Measurements from ENCODE around the gene TESPA1.

The TESPA1 gene

DNA sequence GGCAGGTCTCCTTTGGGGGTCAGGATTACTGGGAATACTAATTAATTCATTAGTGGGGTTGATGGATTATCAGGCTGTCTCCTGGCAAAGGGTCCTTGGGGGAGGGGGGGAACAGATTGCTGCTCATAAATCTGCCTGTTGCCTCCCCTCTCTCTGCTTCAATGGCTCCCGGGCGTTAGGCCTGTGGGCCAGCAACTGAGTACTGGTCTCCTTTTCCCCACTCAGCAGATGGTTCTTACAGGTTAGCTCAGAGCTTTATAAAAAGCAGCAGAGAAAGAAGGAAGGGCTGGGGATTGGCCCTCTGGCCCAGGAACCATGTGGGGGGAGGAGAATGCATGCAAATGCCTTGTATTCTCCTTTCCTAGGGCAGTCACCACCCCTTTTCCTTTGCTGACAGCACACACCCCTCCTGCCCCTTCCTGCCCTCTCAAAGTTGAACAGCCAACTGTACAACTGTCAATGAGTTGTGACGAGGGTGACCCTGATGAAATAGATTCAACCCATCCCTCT lies 32.9 kb upstream of the TESPA1 start:
- Histone ChIP-seq H2AFZ (no peak overlapping the region), H3K9ac (no peak overlapping the region), H3K27ac (no peak overlapping the region), H3K9me3 (ENCODE audit: control insufficient read depth, low read length) (no peaks in the 10 kb centered on the region), H3K4me1 (no peaks in the 10 kb centered on the region), H3K4me3 (ENCODE audit: low read depth, low read length) (no peak overlapping the region), H3K4me2 (ENCODE audit: low read length) (no peak overlapping the region), H3K36me3 (ENCODE audit: control insufficient read depth, insufficient read depth, low read length) (no peaks in the 10 kb centered on the region), H3K27me3 (ENCODE audit: control insufficient read depth, insufficient read depth, low read length) (no peaks in the 10 kb centered on the region), H3K79me2 (no peaks in the 10 kb centered on the region)
- TF ChIP-seq, protein P1, sequence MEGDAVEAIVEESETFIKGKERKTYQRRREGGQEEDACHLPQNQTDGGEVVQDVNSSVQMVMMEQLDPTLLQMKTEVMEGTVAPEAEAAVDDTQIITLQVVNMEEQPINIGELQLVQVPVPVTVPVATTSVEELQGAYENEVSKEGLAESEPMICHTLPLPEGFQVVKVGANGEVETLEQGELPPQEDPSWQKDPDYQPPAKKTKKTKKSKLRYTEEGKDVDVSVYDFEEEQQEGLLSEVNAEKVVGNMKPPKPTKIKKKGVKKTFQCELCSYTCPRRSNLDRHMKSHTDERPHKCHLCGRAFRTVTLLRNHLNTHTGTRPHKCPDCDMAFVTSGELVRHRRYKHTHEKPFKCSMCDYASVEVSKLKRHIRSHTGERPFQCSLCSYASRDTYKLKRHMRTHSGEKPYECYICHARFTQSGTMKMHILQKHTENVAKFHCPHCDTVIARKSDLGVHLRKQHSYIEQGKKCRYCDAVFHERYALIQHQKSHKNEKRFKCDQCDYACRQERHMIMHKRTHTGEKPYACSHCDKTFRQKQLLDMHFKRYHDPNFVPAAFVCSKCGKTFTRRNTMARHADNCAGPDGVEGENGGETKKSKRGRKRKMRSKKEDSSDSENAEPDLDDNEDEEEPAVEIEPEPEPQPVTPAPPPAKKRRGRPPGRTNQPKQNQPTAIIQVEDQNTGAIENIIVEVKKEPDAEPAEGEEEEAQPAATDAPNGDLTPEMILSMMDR (IDR thresholded peaks at IDR 0.05), result no peak

DNA sequence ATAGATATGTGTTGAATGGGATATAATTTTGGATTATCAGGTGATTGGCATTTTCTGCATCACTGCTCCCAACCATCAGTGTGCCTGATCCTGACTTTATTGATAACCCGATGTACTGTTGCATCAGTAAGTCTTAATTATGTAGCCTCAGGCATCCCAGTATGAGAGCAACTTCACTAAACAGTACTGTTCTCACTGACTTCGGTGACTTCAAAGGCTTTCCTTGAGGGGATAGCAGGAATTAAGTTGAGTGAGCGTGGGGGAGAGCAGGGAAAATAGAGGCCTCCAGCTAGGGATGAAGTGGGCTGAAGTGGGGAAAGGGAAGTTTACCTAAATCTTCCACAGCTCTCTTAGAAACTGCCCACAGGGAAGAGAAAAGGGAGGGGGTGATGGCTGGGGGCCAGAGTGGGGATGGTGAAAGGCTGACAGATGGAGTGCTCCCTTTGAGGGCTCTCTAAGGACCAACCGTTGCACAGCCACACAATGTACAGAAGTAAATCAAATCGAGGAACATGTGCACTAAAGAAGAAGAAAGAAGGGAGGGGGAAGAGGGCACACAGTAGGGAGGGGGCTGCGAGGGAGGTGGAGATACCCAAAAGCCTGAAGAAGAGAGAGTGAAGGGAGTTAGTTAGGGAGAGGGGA lies 24.5 kb upstream of the TESPA1 start:
- no peaks in the 10 kb centered on the region for H3K27me3 ChIP-seq (ENCODE audit: control insufficient read depth, insufficient read depth, low read length)
- TF ChIP-seq, protein P1 (IDR thresholded peaks at IDR 0.05), result no peak

DNA sequence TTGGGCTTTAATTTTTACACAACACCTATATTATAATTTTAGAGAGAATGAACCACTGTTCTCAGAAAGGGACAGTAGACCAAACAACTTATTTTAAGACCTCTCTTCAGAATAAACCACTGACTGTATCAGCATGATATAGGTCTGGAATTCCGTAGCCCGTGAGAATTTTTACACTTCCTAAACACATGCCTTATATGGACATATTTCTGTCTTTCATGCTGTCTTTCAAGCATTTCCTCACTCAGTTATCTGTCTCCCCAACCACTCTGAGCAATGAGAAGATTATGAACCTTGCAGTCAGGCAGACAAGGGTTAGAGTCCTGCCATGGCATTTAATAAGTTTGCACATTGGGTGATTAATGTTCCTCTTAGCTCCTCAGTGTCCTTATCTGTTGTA lies 17.8 kb upstream of the TESPA1 start:
- no peak overlapping the region for H3K4me2 ChIP-seq (ENCODE audit: low read length)
- no peak overlapping the region for H2AFZ ChIP-seq
- TF ChIP-seq, protein P1 (IDR thresholded peaks at IDR 0.05), result no peak
- H3K9me3 ChIP-seq (ENCODE audit: control insufficient read depth, low read length), result no peaks in the 10 kb centered on the region
- H3K27me3 ChIP-seq (ENCODE audit: control insufficient read depth, insufficient read depth, low read length), result no peaks in the 10 kb centered on the region
- no peaks in the 10 kb centered on the region for H3K4me1 ChIP-seq
- no peak overlapping the region for H3K9ac ChIP-seq
- H3K79me2 ChIP-seq, result no peaks in the 10 kb centered on the region
- no peaks in the 10 kb centered on the region for H3K36me3 ChIP-seq (ENCODE audit: control insufficient read depth, insufficient read depth, low read length)
- H3K27ac ChIP-seq, result no peak overlapping the region
- no peak overlapping the region for H3K4me3 ChIP-seq (ENCODE audit: low read depth, low read length)

More for the DNA sequence above, 24.5 kb upstream of the TESPA1 start:
- Histone ChIP-seq H3K4me1 (no peaks in the 10 kb centered on the region), H3K27ac (no peak overlapping the region), H2AFZ (no peak overlapping the region), H3K9me3 (ENCODE audit: control insufficient read depth, low read length) (no peaks in the 10 kb centered on the region), H3K4me3 (ENCODE audit: low read depth, low read length) (no peak overlapping the region), H3K79me2 (no peaks in the 10 kb centered on the region), H3K36me3 (ENCODE audit: control insufficient read depth, insufficient read depth, low read length) (no peaks in the 10 kb centered on the region), H3K9ac (no peak overlapping the region), H3K4me2 (ENCODE audit: low read length) (no peak overlapping the region)

DNA sequence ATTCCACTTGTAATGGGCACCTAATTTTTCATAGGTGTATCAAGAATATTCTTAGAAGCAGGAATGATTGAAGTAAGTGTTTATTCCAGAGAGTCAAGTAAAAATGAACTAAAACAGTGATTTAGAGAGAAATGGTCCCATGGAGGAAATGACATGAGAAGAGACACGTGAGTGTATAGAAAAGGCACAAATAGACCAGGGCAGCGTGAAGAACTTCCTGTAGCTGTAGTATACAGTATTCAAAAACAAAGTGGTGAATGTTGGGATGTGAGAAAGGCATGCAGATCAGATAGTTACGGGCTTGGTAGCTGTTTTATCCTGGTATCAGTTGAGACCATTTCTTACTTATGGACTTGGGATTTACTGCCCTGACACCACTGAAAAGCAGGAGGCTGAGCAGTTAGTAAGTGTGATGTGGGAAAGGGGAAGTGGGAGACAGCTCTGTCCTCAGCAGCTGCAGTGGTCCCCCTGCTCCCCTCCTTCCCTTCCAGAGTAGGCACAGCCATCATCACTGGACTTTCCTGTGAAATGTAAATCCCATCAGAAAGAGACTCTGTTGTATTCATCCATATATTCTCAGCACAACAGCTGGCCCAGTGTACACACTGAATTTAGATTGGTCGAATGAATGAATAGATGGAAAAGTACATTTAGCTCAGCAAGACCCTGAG lies 16.8 kb upstream of the TESPA1 start:
- no peaks in the 10 kb centered on the region for H3K9me3 ChIP-seq (ENCODE audit: control insufficient read depth, low read length)
- H3K4me1 ChIP-seq, result no peaks in the 10 kb centered on the region
- H3K9ac ChIP-seq, result no peak overlapping the region
- no peak overlapping the region for H3K4me3 ChIP-seq (ENCODE audit: low read depth, low read length)
- no peaks in the 10 kb centered on the region for H3K27me3 ChIP-seq (ENCODE audit: control insufficient read depth, insufficient read depth, low read length)
- no peak overlapping the region for H2AFZ ChIP-seq
- no peak overlapping the region for H3K4me2 ChIP-seq (ENCODE audit: low read length)
- no peaks in the 10 kb centered on the region for H3K79me2 ChIP-seq
- TF ChIP-seq, protein P1 (IDR thresholded peaks at IDR 0.05), result no peak
- H3K36me3 ChIP-seq (ENCODE audit: control insufficient read depth, insufficient read depth, low read length), result no peaks in the 10 kb centered on the region
- H3K27ac ChIP-seq, result no peak overlapping the region

All from parathyroid adenoma (tissue), 2 donors.